ENCODE measurements around the gene APCDD1. TPM values are rescaled to one million over a fixed set of nuclear protein-coding genes. Genes with fewer than 3 reads are reported as not detected.

APCDD1 gene
- total and polyA plus RNA-seq, 2 of the 8 experiments (the other 6 are each of a cell fraction or from before 2014, with no cell fraction given), result 2.6 to 3.6 TPM

GRCh38 chr18:10463096-10463495 is 8.7 kb downstream of the APCDD1 start:
- no peak overlapping the region for H2BK5ac ChIP-seq (ENCODE audit: low read depth, low read length)
- no peak overlapping the region for H3K23ac ChIP-seq (ENCODE audit: insufficient read length)
- CTCF ChIA-PET (ENCODE audit: partially characterized antibody), result no interaction called here
- H3K4ac ChIP-seq (replicated peaks; ENCODE audit: insufficient read length, low read depth, low read length), result no peak overlapping the region
- H3K36me3 ChIP-seq (ENCODE audit: control insufficient read depth in 2 of 4, insufficient read depth in 4 of 4, low read length in 3 of 4), result no peaks in the 10 kb centered on the region
- no peaks in the 10 kb centered on the region; a peak in 1 of 7 replicates for H3K27me3 ChIP-seq (replicated peaks in 1 of 4; ENCODE audit: control insufficient read depth in 3 of 4, extremely low read depth in 1 of 4, insufficient read depth in 3 of 4, low read length in 3 of 4)
- H4K8ac ChIP-seq (ENCODE audit: extremely low read depth, insufficient read depth, low read length), result no peak overlapping the region
- H3K14ac ChIP-seq (ENCODE audit: insufficient read length), result no peak overlapping the region
- WGBS, 2 experiments (ENCODE audit: extremely low coverage in 1 of 2, insufficient coverage in 1 of 2, insufficient read length in 1 of 2, insufficient replicate concordance in 2 of 2, low coverage in 1 of 2, low lambda C conversion rate in 2 of 2, missing lambda C conversion rate in 1 of 2), result 82% methylated on average over 6 of the region's 6 CpGs; no CpG with 5 or more reads in 1 of the 2 experiments
- no peak overlapping the region for H2AFZ ChIP-seq (ENCODE audit: low read length)
- POLR2A ChIA-PET (ENCODE audit: partially characterized antibody), result interaction anchor here (1.4 kb wide), 1 partner anchor 9 kb away, joined by 5 read pairs; the partner anchor contains the start of gene APCDD1
- no peak overlapping the region for H2BK20ac ChIP-seq (ENCODE audit: low read length)
- no peak for TF ChIP-seq RAD21 (IDR thresholded peaks at IDR 0.05 in 1 of 2, conservative IDR thresholded peaks at IDR 0.05 in 1 of 2; ENCODE audit: low read depth in 2 of 2, low read length in 2 of 2)
- no peak for TF ChIP-seq KDM4A (IDR thresholded peaks at IDR 0.05; ENCODE audit: low read depth, low read length, severe bottlenecking)
- TF ChIP-seq ASH2L (IDR thresholded peaks at IDR 0.05; ENCODE audit: low read length), result no peak
- TF ChIP-seq EP300 (IDR thresholded peaks at IDR 0.05; ENCODE audit: borderline replicate concordance in 1 of 2, low read depth in 2 of 2, low read length in 2 of 2), result no peak
- no peak for TF ChIP-seq BCL11A (IDR thresholded peaks at IDR 0.05; ENCODE audit: low read depth in 2 of 2, low read length in 2 of 2)
- no peak for TF ChIP-seq CBX8 (IDR thresholded peaks at IDR 0.05; ENCODE audit: borderline replicate concordance, low read depth, low read length)
- no peak for TF ChIP-seq GABPA (IDR thresholded peaks at IDR 0.05; ENCODE audit: borderline replicate concordance, insufficient read depth, low read length)
- H3K9ac ChIP-seq (replicated peaks in 1 of 4; ENCODE audit: extremely low read depth in 1 of 4, low read depth in 3 of 4, low read length in 3 of 4), result no peak overlapping the region
- no peak overlapping the region for H3K4me2 ChIP-seq (ENCODE audit: insufficient read depth in 1 of 2, low read depth in 2 of 2, low read length in 2 of 2)
- H2BK15ac ChIP-seq (ENCODE audit: low read length), result no peak overlapping the region
- no peak for FAIRE-seq
- H3K27ac ChIP-seq (ENCODE audit: low read depth, low read length), result no peak overlapping the region
- H2AK5ac ChIP-seq (ENCODE audit: low read depth, low read length), result no peak overlapping the region
- H3K56ac ChIP-seq (replicated peaks; ENCODE audit: insufficient read length, low read depth, low read length), result no peak overlapping the region
- no peaks in the 10 kb centered on the region for H4K20me1 ChIP-seq (replicated peaks in 1 of 2; ENCODE audit: control insufficient read depth in 1 of 2, insufficient read depth in 2 of 2, low read length in 2 of 2)
- H4K91ac ChIP-seq (replicated peaks; ENCODE audit: insufficient read length, low read length), result no peak overlapping the region
- no peaks in the 10 kb centered on the region for H3K9me3 ChIP-seq (ENCODE audit: insufficient read depth in 2 of 2, low read depth in 1 of 2, low read length in 1 of 2)
- no peak for DNase-seq (ENCODE audit: low read depth in 1 of 2, low spot score in 2 of 2)
- no peak overlapping the region for H2BK120ac ChIP-seq (replicated peaks; ENCODE audit: low read depth, low read length)
- no peak overlapping the region for H4K5ac ChIP-seq (ENCODE audit: insufficient read length, low read depth, low read length)
- H3K4me3 ChIP-seq (ENCODE audit: extremely low read depth in 1 of 4, insufficient read depth in 2 of 4, low read depth in 3 of 4, low read length in 4 of 4), result no peak overlapping the region
- no peaks in the 10 kb centered on the region for H3K79me2 ChIP-seq (ENCODE audit: control insufficient read depth in 1 of 2, insufficient read depth in 2 of 2, low read length in 2 of 2)
- no peak overlapping the region for H3K18ac ChIP-seq (ENCODE audit: extremely low read depth, low read length)
- H3K4me1 ChIP-seq (replicated peaks in 1 of 4; ENCODE audit: control insufficient read depth in 3 of 4, insufficient read depth in 4 of 4, low read length in 3 of 4), result no peaks in the 10 kb centered on the region
- no peak overlapping the region for H2BK12ac ChIP-seq (ENCODE audit: low read depth, low read length)
- H3K79me1 ChIP-seq (ENCODE audit: low read depth, low read length), result no peaks in the 10 kb centered on the region
- H3K23me2 ChIP-seq (ENCODE audit: low read depth, low read length), result no peaks in the 10 kb centered on the region

Data from H1 (cell line).